Measurements from ENCODE around the gene PDZRN3. TPM values are rescaled to one million over a fixed set of nuclear protein-coding genes. Genes with fewer than 3 reads are reported as not detected.

Gene PDZRN3
- polyA plus RNA-seq, 1 of the 3 experiments (the other 2 are of a cell fraction), result 10.3 TPM

- TF ChIP-seq RCOR1 (IDR thresholded peaks at IDR 0.05; ENCODE audit: low read length) (no peak), NFIC (IDR thresholded peaks at IDR 0.05; ENCODE audit: borderline replicate concordance) (no peak), POLR2AphosphoS5 (IDR thresholded peaks at IDR 0.05; ENCODE audit: low read depth, low read length) (no peak), MEF2A (IDR thresholded peaks at IDR 0.05; ENCODE audit: borderline replicate concordance, low read depth) (no peak), YY1 (IDR thresholded peaks at IDR 0.05; ENCODE audit: low read depth) (no peak), RXRA (IDR thresholded peaks at IDR 0.05; ENCODE audit: borderline replicate concordance, low read depth) (no peak), TCF12 (IDR thresholded peaks at IDR 0.05) (peak; percentile 29; the same call in 1 of the 2 replicates), TAF1 (IDR thresholded peaks at IDR 0.05; ENCODE audit: borderline replicate concordance, low read depth, low read length) (no peak), FOSL2 (IDR thresholded peaks at IDR 0.05; ENCODE audit: borderline replicate concordance, low read depth) (peak; percentile 71; the same call in 1 of the 2 replicates), IRF3 (IDR thresholded peaks at IDR 0.05; ENCODE audit: low read depth, low read length) (no peak), JUND (IDR thresholded peaks at IDR 0.05) (peak; percentile 56), RAD21 (IDR thresholded peaks at IDR 0.05; ENCODE audit: low read length) (no peak), PBX3 (IDR thresholded peaks at IDR 0.05) (no peak), NRF1 (IDR thresholded peaks at IDR 0.05; ENCODE audit: low read depth, low read length) (no peak), GABPA (IDR thresholded peaks at IDR 0.05; ENCODE audit: low read depth) (no peak)
- TF ChIP-seq, protein P1, sequence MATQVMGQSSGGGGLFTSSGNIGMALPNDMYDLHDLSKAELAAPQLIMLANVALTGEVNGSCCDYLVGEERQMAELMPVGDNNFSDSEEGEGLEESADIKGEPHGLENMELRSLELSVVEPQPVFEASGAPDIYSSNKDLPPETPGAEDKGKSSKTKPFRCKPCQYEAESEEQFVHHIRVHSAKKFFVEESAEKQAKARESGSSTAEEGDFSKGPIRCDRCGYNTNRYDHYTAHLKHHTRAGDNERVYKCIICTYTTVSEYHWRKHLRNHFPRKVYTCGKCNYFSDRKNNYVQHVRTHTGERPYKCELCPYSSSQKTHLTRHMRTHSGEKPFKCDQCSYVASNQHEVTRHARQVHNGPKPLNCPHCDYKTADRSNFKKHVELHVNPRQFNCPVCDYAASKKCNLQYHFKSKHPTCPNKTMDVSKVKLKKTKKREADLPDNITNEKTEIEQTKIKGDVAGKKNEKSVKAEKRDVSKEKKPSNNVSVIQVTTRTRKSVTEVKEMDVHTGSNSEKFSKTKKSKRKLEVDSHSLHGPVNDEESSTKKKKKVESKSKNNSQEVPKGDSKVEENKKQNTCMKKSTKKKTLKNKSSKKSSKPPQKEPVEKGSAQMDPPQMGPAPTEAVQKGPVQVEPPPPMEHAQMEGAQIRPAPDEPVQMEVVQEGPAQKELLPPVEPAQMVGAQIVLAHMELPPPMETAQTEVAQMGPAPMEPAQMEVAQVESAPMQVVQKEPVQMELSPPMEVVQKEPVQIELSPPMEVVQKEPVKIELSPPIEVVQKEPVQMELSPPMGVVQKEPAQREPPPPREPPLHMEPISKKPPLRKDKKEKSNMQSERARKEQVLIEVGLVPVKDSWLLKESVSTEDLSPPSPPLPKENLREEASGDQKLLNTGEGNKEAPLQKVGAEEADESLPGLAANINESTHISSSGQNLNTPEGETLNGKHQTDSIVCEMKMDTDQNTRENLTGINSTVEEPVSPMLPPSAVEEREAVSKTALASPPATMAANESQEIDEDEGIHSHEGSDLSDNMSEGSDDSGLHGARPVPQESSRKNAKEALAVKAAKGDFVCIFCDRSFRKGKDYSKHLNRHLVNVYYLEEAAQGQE (IDR thresholded peaks at IDR 0.05; ENCODE audit: low read depth, low read length), result no peak
- TF ChIP-seq, protein P2, sequence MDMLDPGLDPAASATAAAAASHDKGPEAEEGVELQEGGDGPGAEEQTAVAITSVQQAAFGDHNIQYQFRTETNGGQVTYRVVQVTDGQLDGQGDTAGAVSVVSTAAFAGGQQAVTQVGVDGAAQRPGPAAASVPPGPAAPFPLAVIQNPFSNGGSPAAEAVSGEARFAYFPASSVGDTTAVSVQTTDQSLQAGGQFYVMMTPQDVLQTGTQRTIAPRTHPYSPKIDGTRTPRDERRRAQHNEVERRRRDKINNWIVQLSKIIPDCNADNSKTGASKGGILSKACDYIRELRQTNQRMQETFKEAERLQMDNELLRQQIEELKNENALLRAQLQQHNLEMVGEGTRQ (IDR thresholded peaks at IDR 0.05; ENCODE audit: borderline replicate concordance, low read depth, low read length), result no peak
- H4K20me1 ChIP-seq (ENCODE audit: insufficient read depth), result no peaks in the 10 kb centered on the region; the same call in 1 of the 2 replicates
- H3K9me2 ChIP-seq, result no peaks in the 10 kb centered on the region
- H3K79me2 ChIP-seq (ENCODE audit: insufficient read depth), result peaks cover 66% of the 10 kb centered on the region
- H3K4me3 ChIP-seq (ENCODE audit: low read depth in 2 of 2, low read length in 1 of 2), result no peak overlapping the region
- ChIA-PET CTCF (no interaction called here), POLR2A (no interaction called here)
- 48% methylated on average over 1 of the region's 1 CpG for WGBS (ENCODE audit: low lambda C conversion rate)
- H3K4me1 ChIP-seq (ENCODE audit: control insufficient read depth in 1 of 2, insufficient read depth in 2 of 2, low read depth in 1 of 2, low read length in 1 of 2), result peaks cover 11 to 19% of the 10 kb centered on the region in 2 experiments; a peak in 3 of 4 replicates
- peaks cover 14% of the 10 kb centered on the region for H3F3A ChIP-seq (replicated peaks; ENCODE audit: insufficient read depth)
- no peaks in the 10 kb centered on the region for H3K27me3 ChIP-seq (ENCODE audit: insufficient read depth)
- H3K4me2 ChIP-seq, result no peak overlapping the region
- no peak overlapping the region for H2AFZ ChIP-seq (ENCODE audit: low read depth)
- peaks cover 0 to 12% of the 10 kb centered on the region in 2 experiments for H3K36me3 ChIP-seq (replicated peaks in 1 of 2; ENCODE audit: control insufficient read depth in 1 of 2, insufficient read depth in 2 of 2, low read length in 1 of 2)
- no peaks in the 10 kb centered on the region for H3K9me3 ChIP-seq
- H3K27ac ChIP-seq (ENCODE audit: low read depth in 2 of 2, low read length in 1 of 2), result peak overlapping the region in 1 of 2 experiments; percentile 37; a peak in 2 of 4 replicates
- no peak for DNase-seq
- H3K9ac ChIP-seq, result no peak overlapping the region
Measured at GRCh38 chr3:73540969-73541740, 83.6 kb downstream of the PDZRN3 start.

All from SK-N-SH (cell line).